Caco-2 (cell line): ENCODE data around the gene CPM. TPM values are rescaled to one million over a fixed set of nuclear protein-coding genes. Genes with fewer than 3 reads are reported as not detected.

Source experiments
- BruUV-seq: library from RNA; stranded (reverse); fragments of 400-500 nt; replicated peaks from 2 replicates; lab custom pipeline; 2021; lab: Mats Ljungman, UMichigan
- CTCF ChIA-PET: fragments of 300-600 bp; sonication (Branson Sonifier 250); formaldehyde crosslinking; loops from one replicate; lab custom pipeline; 2022; ENCODE audit warnings: antibody characterized with exemption; lab: Charles Lee
- POLR2A ChIA-PET: fragments of 300-600 bp; sonication (Branson Sonifier 250); formaldehyde crosslinking; loops from one replicate; lab custom pipeline; 2022; ENCODE audit warnings: antibody characterized with exemption; lab: Charles Lee
- DNase-seq, 2 experiments: peaks; one replicate each; pipeline versions ENCODE4 v3.0.0 to v3.0.0-alpha.2; 2020 to 2022
- H3K27me3 ChIP-seq: replicated peaks from 2 replicates; pipeline ENCODE4 v1.6.0; 2011; ENCODE audit warnings: low read length; ENCODE audit not compliant: control insufficient read depth, insufficient read depth
- H3K36me3 ChIP-seq: 2 replicates; pipeline ENCODE4 v1.5.1; 2011; ENCODE audit warnings: low read length; ENCODE audit not compliant: control insufficient read depth, insufficient read depth
- H3K4me1 ChIP-seq: fragments of 250-450 bp; sonication (Bioruptor Pico); 2 replicates; pipeline ENCODE4 v1.5.1; 2020; ENCODE audit warnings: mild to moderate bottlenecking
- H3K4me3 ChIP-seq: 2 replicates; pipeline ENCODE4 v1.5.1; 2011; ENCODE audit warnings: low read depth, mild to moderate bottlenecking, control low read depth, low read length
- H3K9me3 ChIP-seq: fragments of 250-450 bp; sonication (Bioruptor Pico); 2 replicates; pipeline ENCODE4 v1.5.1; 2020; ENCODE audit warnings: mild to moderate bottlenecking, moderate library complexity
- H3K27ac Mint-ChIP-seq: one replicate; pipeline ENCODE4 v1.8.0; 2022; ENCODE audit warnings: mixed read lengths; ENCODE audit not compliant: unreplicated experiment
- H3K27me3 Mint-ChIP-seq: one replicate; pipeline ENCODE4 v1.8.0; 2022; ENCODE audit warnings: mixed read lengths; ENCODE audit not compliant: insufficient read depth, unreplicated experiment
- H3K36me3 Mint-ChIP-seq: one replicate; pipeline ENCODE4 v1.8.0; 2022; ENCODE audit warnings: mild to moderate bottlenecking, mixed read lengths; ENCODE audit not compliant: insufficient read depth, unreplicated experiment
- H3K4me1 Mint-ChIP-seq: one replicate; pipeline ENCODE4 v1.8.0; 2022; ENCODE audit warnings: low read depth, mixed read lengths; ENCODE audit not compliant: unreplicated experiment
- H3K4me3 Mint-ChIP-seq: one replicate; pipeline ENCODE4 v1.8.0; 2022; ENCODE audit warnings: mild to moderate bottlenecking, moderate library complexity, mixed read lengths; ENCODE audit not compliant: unreplicated experiment
- H3K9me3 Mint-ChIP-seq: one replicate; pipeline ENCODE4 v1.8.0; 2022; ENCODE audit warnings: mixed read lengths; ENCODE audit not compliant: unreplicated experiment
- CTCF ChIP-seq, 2 experiments: fragments of 200-600 bp in 1 of 2; IDR thresholded peaks; 1 replicate in 1 of 2; 2 replicates in 1 of 2; pipeline versions ENCODE4 v1.5.1 to v1.8.0; 2011 to 2022; ENCODE audit warnings: antibody characterized with exemption in 1 of 2, control low read depth in 1 of 2, inconsistent platforms in 1 of 2, low read depth in 1 of 2, low read length in 1 of 2, mild to moderate bottlenecking in 1 of 2, moderate library complexity in 1 of 2; ENCODE audit not compliant: insufficient read depth in 1 of 2, severe bottlenecking in 1 of 2, unreplicated experiment in 1 of 2
- intact Hi-C: fragments of 100-400 bp; cut with micrococcal nuclease; formaldehyde crosslinking; loops from one replicate; pipeline ENCODE4 v1.10.0; 2022; ENCODE audit not compliant: unreplicated experiment
- total RNA-seq: library from RNA; stranded (reverse); gene quantifications from 2 replicates; pipeline ENCODE4 v1.2.3, GENCODE V29; 2022

CPM gene
- total RNA-seq, 1 experiment from 2014 or later, result 8.2 TPM

GRCh38 chr12:68954811-68955210, 21.8 kb upstream of the CPM start:
- TF ChIP-seq CTCF (IDR thresholded peaks at IDR 0.05; ENCODE audit: insufficient read depth in 1 of 2, low read depth in 1 of 2, low read length in 1 of 2, severe bottlenecking in 1 of 2, unreplicated experiment in 1 of 2), result no peak
- intact Hi-C loops, result no loop called here
- H3K27ac Mint-ChIP-seq, result no peak overlapping the region
- H3K4me3 ChIP-seq, result no peak overlapping the region
- DNase-seq, result no peak
- POLR2A ChIA-PET, result no interaction called here
- H3K9me3 ChIP-seq, result no peaks in the 10 kb centered on the region
- peaks cover 8% of the 10 kb centered on the region for H3K9me3 Mint-ChIP-seq
- no peaks in the 10 kb centered on the region for H3K27me3 ChIP-seq
- H3K36me3 Mint-ChIP-seq, result no peaks in the 10 kb centered on the region
- H3K4me1 ChIP-seq, result no peaks in the 10 kb centered on the region
- H3K4me1 Mint-ChIP-seq, result no peaks in the 10 kb centered on the region
- CTCF ChIA-PET, result no interaction called here
- no peak overlapping the region for H3K4me3 Mint-ChIP-seq
- no peaks in the 10 kb centered on the region for H3K36me3 ChIP-seq
- no peaks in the 10 kb centered on the region for H3K27me3 Mint-ChIP-seq
- BruUV-seq, result no TSS peak

- BruUV-seq, result no TSS peak
- Mint-ChIP-seq H3K27me3 (no peaks in the 10 kb centered on the region), H3K9me3 (peaks cover 3% of the 10 kb centered on the region), H3K4me3 (no peak overlapping the region), H3K27ac (no peak overlapping the region), H3K36me3 (no peaks in the 10 kb centered on the region), H3K4me1 (no peaks in the 10 kb centered on the region)
- no peak for DNase-seq
- ChIA-PET CTCF (no interaction called here), POLR2A (no interaction called here)
- Histone ChIP-seq H3K4me3 (no peak overlapping the region), H3K9me3 (no peaks in the 10 kb centered on the region), H3K36me3 (no peaks in the 10 kb centered on the region), H3K27me3 (no peaks in the 10 kb centered on the region), H3K4me1 (no peaks in the 10 kb centered on the region)
- intact Hi-C loops, result no loop called here
- TF ChIP-seq CTCF (IDR thresholded peaks at IDR 0.05; ENCODE audit: insufficient read depth in 1 of 2, low read depth in 1 of 2, low read length in 1 of 2, severe bottlenecking in 1 of 2, unreplicated experiment in 1 of 2), result no peak
These were observed 20.6 kb upstream of the CPM start for GRCh38 chr12:68953536-68953935.

- Mint-ChIP-seq H3K4me1 (no peaks in the 10 kb centered on the region), H3K36me3 (no peaks in the 10 kb centered on the region), H3K4me3 (no peak overlapping the region), H3K27me3 (no peaks in the 10 kb centered on the region), H3K9me3 (no peaks in the 10 kb centered on the region), H3K27ac (no peak overlapping the region)
- intact Hi-C loops, result no loop called here
- H3K9me3 ChIP-seq, result no peaks in the 10 kb centered on the region
- BruUV-seq, result no TSS peak
- TF ChIP-seq CTCF (IDR thresholded peaks at IDR 0.05; ENCODE audit: insufficient read depth in 1 of 2, low read depth in 1 of 2, low read length in 1 of 2, severe bottlenecking in 1 of 2, unreplicated experiment in 1 of 2), result no peak
- H3K36me3 ChIP-seq, result no peaks in the 10 kb centered on the region
- POLR2A ChIA-PET, result no interaction called here
- DNase-seq, result no peak
- no peaks in the 10 kb centered on the region for H3K4me1 ChIP-seq
- H3K4me3 ChIP-seq, result no peak overlapping the region
- H3K27me3 ChIP-seq, result no peaks in the 10 kb centered on the region
- CTCF ChIA-PET, result no interaction called here
These were observed 18.7 kb upstream of the CPM start for GRCh38 chr12:68951652-68952051.
